ENCODE measurements around the gene FJX1. TPM values are rescaled to one million over a fixed set of nuclear protein-coding genes. Genes with fewer than 3 reads are reported as not detected.

Gene FJX1
- total RNA-seq, 2 experiments from 2014 or later, result 0.33 TPM; not detected in 1

DNA sequence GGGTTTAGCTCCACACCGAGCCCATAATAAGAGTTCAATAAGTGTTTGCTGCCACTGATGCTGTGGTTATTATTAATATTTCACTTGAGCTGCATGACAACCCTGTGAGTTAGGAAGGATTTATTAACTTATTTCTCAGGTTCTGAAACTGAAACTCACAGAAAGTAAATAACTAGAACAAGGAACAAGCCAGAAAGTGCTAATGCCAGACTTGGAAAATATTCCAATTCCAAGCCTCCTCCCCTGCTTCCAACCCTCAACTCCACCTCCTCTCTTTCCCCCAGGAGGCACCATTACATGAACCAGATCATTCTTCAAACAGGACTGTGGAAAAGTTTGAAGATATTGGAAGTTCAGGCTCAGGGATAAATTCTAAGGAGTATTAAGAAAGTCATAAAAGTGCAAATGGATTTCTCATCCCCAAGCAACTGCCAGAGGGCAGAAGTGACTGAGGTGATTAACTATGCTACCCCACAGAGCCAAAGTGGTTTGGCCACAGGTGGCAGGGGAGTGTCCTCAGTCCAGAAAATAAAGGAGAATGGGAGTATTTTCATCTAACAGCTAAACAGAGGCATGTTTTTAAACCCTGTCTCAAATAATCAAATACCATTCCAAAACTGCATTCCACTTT lies 3.2 kb upstream of the FJX1 start:
- no peaks in the 10 kb centered on the region for H3K36me3 Mint-ChIP-seq
- peaks cover 43% of the 10 kb centered on the region for H3K27me3 Mint-ChIP-seq
- no peak overlapping the region for H3K27ac Mint-ChIP-seq
- peaks cover 4% of the 10 kb centered on the region for H3K4me1 Mint-ChIP-seq
- DNase-seq (no peak), ATAC-seq (no peak)
- H3K4me3 Mint-ChIP-seq, result no peak overlapping the region
- H3K9me3 Mint-ChIP-seq (ENCODE audit: low read depth), result no peaks in the 10 kb centered on the region
- CTCF ChIA-PET, result interaction anchor here (1.0 to 2.0 kb wide), 5 partner anchors 18 to 652 kb away, joined by 3 to 19 read pairs (median 3); no protein-coding TSS in a partner anchor

DNA sequence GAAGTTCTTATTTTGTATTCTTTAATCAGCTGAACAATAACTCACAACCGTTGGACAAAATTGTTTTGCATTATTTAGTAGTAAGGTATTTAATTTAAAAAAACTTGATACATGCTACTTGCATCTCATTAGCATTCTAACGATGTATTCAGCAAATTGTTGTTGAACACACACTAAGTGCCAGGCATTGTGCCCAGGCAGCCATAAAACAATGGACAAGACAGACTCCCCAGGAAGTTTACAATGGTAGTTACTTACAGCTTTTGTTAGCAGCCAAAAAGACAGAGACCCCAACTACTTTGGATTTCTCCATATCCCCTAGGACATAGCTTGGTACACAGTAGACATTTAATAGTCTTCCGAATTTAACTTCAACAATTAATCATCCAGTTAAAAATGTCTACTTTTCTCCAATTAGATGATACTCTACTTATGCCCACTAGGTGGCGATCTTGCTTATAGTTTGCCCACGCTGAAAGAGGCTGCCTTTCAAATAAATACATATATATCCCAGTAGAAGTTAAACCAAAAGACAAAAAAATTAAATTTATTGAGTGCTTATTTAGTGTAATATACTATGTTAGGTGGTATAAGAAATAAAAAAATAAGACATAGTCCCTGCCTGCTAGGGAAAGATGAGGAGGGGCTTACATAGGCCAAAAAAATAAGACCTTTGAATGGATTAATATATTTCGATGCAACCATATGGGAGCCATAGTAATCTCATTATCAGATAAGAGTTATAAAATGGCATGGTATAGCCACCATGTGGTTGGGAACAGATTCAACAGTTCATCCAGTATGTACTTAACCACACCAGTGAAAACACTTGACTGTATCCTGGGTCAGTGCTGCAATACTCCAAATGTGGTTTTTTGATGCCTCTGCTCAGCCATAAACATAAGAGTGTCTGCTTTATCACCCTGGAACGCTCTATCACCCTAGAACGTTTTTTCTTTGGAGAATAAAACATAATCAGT lies 2.0 kb upstream of the FJX1 start:
- Mint-ChIP-seq H3K27me3 (peaks cover 54% of the 10 kb centered on the region), H3K36me3 (no peaks in the 10 kb centered on the region), H3K4me3 (no peak overlapping the region), H3K4me1 (peaks cover 4% of the 10 kb centered on the region), H3K27ac (no peak overlapping the region), H3K9me3 (ENCODE audit: low read depth) (no peaks in the 10 kb centered on the region)
- no peak for DNase-seq
- CTCF ChIA-PET, result interaction anchor here (1.0 to 2.0 kb wide), 6 partner anchors 11 to 650 kb away, joined by 3 to 19 read pairs (median 3); no protein-coding TSS in a partner anchor
- no peak for ATAC-seq

DNA sequence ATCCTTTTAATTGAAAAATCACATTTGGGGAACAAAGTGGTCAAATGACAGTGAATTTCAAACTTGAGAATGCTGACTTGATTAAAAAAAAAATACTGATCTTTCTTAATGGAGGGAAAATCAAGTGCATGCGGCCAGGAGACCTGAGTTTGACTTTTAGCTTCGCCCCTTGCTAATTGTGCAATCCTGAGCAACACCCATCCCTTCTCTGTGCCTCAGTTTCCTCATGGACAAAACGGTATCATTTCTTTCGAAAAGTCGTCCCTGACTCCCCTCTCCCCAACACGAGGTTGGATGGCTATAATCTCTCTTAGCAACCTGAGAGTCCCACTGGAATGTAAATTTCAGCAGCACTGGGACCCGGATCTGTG lies 959 bp upstream of the FJX1 start:
- DNase-seq, result no peak
- no peaks in the 10 kb centered on the region for H3K9me3 Mint-ChIP-seq (ENCODE audit: low read depth)
- H3K36me3 Mint-ChIP-seq, result no peaks in the 10 kb centered on the region
- CTCF ChIA-PET, result interaction anchor here (1.2 to 3.3 kb wide), 2 partner anchors 46 to 650 kb away, joined by 3 to 10 read pairs; no protein-coding TSS in a partner anchor
- H3K4me1 Mint-ChIP-seq, result peaks cover 4% of the 10 kb centered on the region
- no peak overlapping the region for H3K4me3 Mint-ChIP-seq
- ATAC-seq, result no peak
- peaks cover 61% of the 10 kb centered on the region for H3K27me3 Mint-ChIP-seq
- no peak overlapping the region for H3K27ac Mint-ChIP-seq

DNA sequence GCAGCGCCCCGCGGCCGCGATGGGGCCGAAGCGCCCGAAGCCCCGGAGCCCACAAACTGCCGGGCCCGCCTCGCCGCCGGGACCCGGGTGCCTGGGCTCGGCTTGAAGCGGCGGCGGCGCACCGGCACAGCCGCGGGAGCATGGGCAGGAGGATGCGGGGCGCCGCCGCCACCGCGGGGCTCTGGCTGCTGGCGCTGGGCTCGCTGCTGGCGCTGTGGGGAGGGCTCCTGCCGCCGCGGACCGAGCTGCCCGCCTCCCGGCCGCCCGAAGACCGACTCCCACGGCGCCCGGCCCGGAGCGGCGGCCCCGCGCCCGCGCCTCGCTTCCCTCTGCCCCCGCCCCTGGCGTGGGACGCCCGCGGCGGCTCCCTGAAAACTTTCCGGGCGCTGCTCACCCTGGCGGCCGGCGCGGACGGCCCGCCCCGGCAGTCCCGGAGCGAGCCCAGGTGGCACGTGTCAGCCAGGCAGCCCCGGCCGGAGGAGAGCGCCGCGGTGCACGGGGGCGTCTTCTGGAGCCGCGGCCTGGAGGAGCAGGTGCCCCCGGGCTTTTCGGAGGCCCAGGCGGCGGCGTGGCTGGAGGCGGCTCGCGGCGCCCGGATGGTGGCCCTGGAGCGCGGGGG lies 346 bp downstream of the FJX1 start:
- H3K9me3 Mint-ChIP-seq (ENCODE audit: low read depth), result no peaks in the 10 kb centered on the region
- H3K4me1 Mint-ChIP-seq, result peaks cover 4% of the 10 kb centered on the region
- DNase-seq (no peak), ATAC-seq (peak; percentile 52)
- H3K4me3 Mint-ChIP-seq, result no peak overlapping the region
- no peak overlapping the region for H3K27ac Mint-ChIP-seq
- H3K27me3 Mint-ChIP-seq, result peaks cover 72% of the 10 kb centered on the region
- H3K36me3 Mint-ChIP-seq, result no peaks in the 10 kb centered on the region
- CTCF ChIA-PET, result interaction anchor here (0.6 to 3.3 kb wide), 5 partner anchors 45 to 1234 kb away, joined by 3 to 10 read pairs (median 3); no protein-coding TSS in a partner anchor

GRCh38 chr11:35619116-35619854 lies 1.0 kb downstream of the FJX1 start:
- H3K9me3 Mint-ChIP-seq (ENCODE audit: low read depth), result no peaks in the 10 kb centered on the region
- H3K4me1 Mint-ChIP-seq, result peaks cover 4% of the 10 kb centered on the region
- DNase-seq (no peak), ATAC-seq (no peak)
- no peaks in the 10 kb centered on the region for H3K36me3 Mint-ChIP-seq
- H3K27ac Mint-ChIP-seq, result no peak overlapping the region
- no peak overlapping the region for H3K4me3 Mint-ChIP-seq
- CTCF ChIA-PET, result interaction anchor here (0.8 to 3.3 kb wide), 4 partner anchors 194 to 1233 kb away, joined by 3 to 10 read pairs (median 3); no protein-coding TSS in a partner anchor
- peaks cover 75% of the 10 kb centered on the region for H3K27me3 Mint-ChIP-seq

GRCh38 chr11:35619855-35620640 lies 1.8 kb downstream of the FJX1 start:
- no peak for DNase-seq
- CTCF ChIA-PET, result interaction anchor here (1.5 to 3.3 kb wide), 2 partner anchors 202 to 647 kb away, joined by 3 to 10 read pairs; no protein-coding TSS in a partner anchor
- Mint-ChIP-seq H3K4me1 (peaks cover 4% of the 10 kb centered on the region), H3K4me3 (no peak overlapping the region), H3K9me3 (ENCODE audit: low read depth) (no peaks in the 10 kb centered on the region), H3K27me3 (peaks cover 72% of the 10 kb centered on the region), H3K36me3 (no peaks in the 10 kb centered on the region), H3K27ac (no peak overlapping the region)
- ATAC-seq, result no peak

- Mint-ChIP-seq H3K4me1 (peaks cover 4% of the 10 kb centered on the region), H3K27ac (no peak overlapping the region), H3K36me3 (no peaks in the 10 kb centered on the region), H3K4me3 (no peak overlapping the region), H3K27me3 (peaks cover 68% of the 10 kb centered on the region), H3K9me3 (ENCODE audit: low read depth) (no peaks in the 10 kb centered on the region)
- ATAC-seq (no peak), DNase-seq (no peak)
- CTCF ChIA-PET, result interaction anchor here (3.3 kb wide), 1 partner anchor 646 kb away, joined by 10 read pairs; no protein-coding TSS in a partner anchor
Measured at GRCh38 chr11:35620795-35621194, 2.5 kb downstream of the FJX1 start.

GRCh38 chr11:35621620-35622019 lies 3.4 kb downstream of the FJX1 start:
- Mint-ChIP-seq H3K4me1 (peaks cover 4% of the 10 kb centered on the region), H3K9me3 (ENCODE audit: low read depth) (no peaks in the 10 kb centered on the region), H3K27ac (no peak overlapping the region), H3K4me3 (no peak overlapping the region), H3K27me3 (peaks cover 71% of the 10 kb centered on the region), H3K36me3 (no peaks in the 10 kb centered on the region)
- CTCF ChIA-PET, result no interaction called here
- no peak for ATAC-seq
- DNase-seq, result no peak

- H3K36me3 Mint-ChIP-seq, result no peaks in the 10 kb centered on the region
- H3K4me3 Mint-ChIP-seq, result no peak overlapping the region
- ATAC-seq, result no peak
- H3K4me1 Mint-ChIP-seq, result peaks cover 4% of the 10 kb centered on the region
- H3K9me3 Mint-ChIP-seq (ENCODE audit: low read depth), result no peaks in the 10 kb centered on the region
- CTCF ChIA-PET, result no interaction called here
- no peak for DNase-seq
- H3K27ac Mint-ChIP-seq, result no peak overlapping the region
- peaks cover 70% of the 10 kb centered on the region for H3K27me3 Mint-ChIP-seq
Measured at GRCh38 chr11:35622070-35622469, 3.8 kb downstream of the FJX1 start.

DNA sequence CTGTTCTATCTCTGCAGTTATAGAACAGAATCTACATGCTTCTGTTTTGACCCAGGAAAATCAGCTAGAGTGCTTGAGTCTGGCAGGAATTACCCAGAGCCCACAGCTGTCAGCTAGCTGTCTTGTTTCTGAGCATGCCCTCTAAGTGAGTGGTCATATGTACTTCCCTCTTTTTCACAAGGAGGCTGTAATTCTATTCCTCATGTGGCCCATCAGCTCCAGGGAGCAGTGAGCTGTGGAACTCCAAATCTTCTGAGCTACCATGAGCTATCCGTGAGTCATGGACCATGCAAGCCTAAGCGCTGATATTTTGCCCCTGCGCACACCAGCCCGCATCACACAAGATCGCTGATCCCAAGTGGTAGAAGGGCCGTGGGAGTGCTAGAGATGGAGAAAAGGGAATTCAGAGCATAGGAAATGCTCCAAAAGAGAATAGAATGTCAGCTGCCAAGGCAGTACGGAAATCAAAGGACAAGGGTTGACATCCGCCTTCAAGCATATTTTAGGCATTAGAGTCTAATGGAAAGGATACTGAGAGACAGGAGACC lies 5.4 kb downstream of the FJX1 start:
- DNase-seq (no peak), ATAC-seq (no peak)
- CTCF ChIA-PET, result no interaction called here
- H3K9me3 Mint-ChIP-seq (ENCODE audit: low read depth), result no peaks in the 10 kb centered on the region
- no peak overlapping the region for H3K27ac Mint-ChIP-seq
- no peaks in the 10 kb centered on the region for H3K4me1 Mint-ChIP-seq
- H3K27me3 Mint-ChIP-seq, result peaks cover 67% of the 10 kb centered on the region
- no peaks in the 10 kb centered on the region for H3K36me3 Mint-ChIP-seq
- no peak overlapping the region for H3K4me3 Mint-ChIP-seq

GRCh38 chr11:35624316-35624715 lies 6.1 kb downstream of the FJX1 start:
- no peaks in the 10 kb centered on the region for H3K9me3 Mint-ChIP-seq (ENCODE audit: low read depth)
- H3K4me3 Mint-ChIP-seq, result no peak overlapping the region
- H3K36me3 Mint-ChIP-seq, result no peaks in the 10 kb centered on the region
- DNase-seq, result no peak
- no peak overlapping the region for H3K27ac Mint-ChIP-seq
- no peak for ATAC-seq
- H3K27me3 Mint-ChIP-seq, result peaks cover 71% of the 10 kb centered on the region
- CTCF ChIA-PET, result no interaction called here
- no peaks in the 10 kb centered on the region for H3K4me1 Mint-ChIP-seq

- no peaks in the 10 kb centered on the region for H3K36me3 Mint-ChIP-seq
- CTCF ChIA-PET, result no interaction called here
- no peak overlapping the region for H3K4me3 Mint-ChIP-seq
- ATAC-seq, result no peak
- H3K27ac Mint-ChIP-seq, result no peak overlapping the region
- no peaks in the 10 kb centered on the region for H3K4me1 Mint-ChIP-seq
- H3K27me3 Mint-ChIP-seq, result peaks cover 69% of the 10 kb centered on the region
- no peak for DNase-seq
- H3K9me3 Mint-ChIP-seq (ENCODE audit: low read depth), result no peaks in the 10 kb centered on the region
Measured at GRCh38 chr11:35624781-35625180, 6.5 kb downstream of the FJX1 start.
